Measurements from ENCODE around the gene PCDHGB7.
"Not testable (repeated sequence)": the region's sequence is repeated elsewhere in the genome, so short reads cannot be mapped to it uniquely, and the experiment has no call there.

The PCDHGB7 gene

DNA sequence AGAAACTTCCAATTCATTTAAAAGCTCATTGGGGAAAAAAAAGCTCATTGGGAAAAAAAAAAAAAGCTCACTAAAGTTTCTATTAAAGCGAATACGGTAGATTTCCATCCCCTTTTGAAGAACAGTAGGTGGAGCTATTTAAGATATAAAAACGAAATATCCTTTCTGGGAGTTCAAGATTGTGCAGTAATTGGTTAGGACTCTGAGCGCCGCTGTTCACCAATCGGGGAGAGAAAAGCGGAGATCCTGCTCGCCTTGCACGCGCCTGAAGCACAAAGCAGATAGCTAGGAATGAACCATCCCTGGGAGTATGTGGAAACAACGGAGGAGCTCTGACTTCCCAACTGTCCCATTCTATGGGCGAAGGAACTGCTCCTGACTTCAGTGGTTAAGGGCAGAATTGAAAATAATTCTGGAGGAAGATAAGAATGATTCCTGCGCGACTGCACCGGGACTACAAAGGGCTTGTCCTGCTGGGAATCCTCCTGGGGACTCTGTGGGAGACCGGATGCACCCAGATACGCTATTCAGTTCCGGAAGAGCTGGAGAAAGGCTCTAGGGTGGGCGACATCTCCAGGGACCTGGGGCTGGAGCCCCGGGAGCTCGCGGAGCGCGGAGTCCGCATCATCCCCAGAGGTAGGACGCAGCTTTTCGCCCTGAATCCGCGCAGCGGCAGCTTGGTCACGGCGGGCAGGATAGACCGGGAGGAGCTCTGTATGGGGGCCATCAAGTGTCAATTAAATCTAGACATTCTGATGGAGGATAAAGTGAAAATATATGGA, 13.0 kb downstream of the PCDHGB7 start, which contains the start of gene PCDHGA12:
Gene PCDHGA12 (plus strand): TSS at position 176 of the 782 bp plus-strand sequence. CDS start 253 bp downstream, at position 429.
- no peak for DNase-seq

DNA sequence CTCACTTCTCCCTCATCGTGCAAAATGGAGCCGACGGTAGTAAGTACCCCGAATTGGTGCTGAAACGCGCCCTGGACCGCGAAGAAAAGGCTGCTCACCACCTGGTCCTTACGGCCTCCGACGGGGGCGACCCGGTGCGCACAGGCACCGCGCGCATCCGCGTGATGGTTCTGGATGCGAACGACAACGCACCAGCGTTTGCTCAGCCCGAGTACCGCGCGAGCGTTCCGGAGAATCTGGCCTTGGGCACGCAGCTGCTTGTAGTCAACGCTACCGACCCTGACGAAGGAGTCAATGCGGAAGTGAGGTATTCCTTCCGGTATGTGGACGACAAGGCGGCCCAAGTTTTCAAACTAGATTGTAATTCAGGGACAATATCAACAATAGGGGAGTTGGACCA, 13.8 kb downstream of the PCDHGB7 start:
- DNase-seq = no peak

DNA sequence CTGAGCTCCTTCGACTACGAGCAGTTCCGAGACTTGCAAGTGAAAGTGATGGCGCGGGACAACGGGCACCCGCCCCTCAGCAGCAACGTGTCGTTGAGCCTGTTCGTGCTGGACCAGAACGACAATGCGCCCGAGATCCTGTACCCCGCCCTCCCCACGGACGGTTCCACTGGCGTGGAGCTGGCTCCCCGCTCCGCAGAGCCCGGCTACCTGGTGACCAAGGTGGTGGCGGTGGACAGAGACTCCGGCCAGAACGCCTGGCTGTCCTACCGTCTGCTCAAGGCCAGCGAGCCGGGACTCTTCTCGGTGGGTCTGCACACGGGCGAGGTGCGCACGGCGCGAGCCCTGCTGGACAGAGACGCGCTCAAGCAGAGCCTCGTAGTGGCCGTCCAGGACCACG, 14.8 kb downstream of the PCDHGB7 start:
- DNase-seq = not testable (repeated sequence)

DNA sequence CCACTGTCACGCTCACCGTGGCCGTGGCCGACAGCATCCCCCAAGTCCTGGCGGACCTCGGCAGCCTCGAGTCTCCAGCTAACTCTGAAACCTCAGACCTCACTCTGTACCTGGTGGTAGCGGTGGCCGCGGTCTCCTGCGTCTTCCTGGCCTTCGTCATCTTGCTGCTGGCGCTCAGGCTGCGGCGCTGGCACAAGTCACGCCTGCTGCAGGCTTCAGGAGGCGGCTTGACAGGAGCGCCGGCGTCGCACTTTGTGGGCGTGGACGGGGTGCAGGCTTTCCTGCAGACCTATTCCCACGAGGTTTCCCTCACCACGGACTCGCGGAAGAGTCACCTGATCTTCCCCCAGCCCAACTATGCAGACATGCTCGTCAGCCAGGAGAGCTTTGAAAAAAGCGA, 15.2 kb downstream of the PCDHGB7 start:
- not testable (repeated sequence) for DNase-seq

DNA sequence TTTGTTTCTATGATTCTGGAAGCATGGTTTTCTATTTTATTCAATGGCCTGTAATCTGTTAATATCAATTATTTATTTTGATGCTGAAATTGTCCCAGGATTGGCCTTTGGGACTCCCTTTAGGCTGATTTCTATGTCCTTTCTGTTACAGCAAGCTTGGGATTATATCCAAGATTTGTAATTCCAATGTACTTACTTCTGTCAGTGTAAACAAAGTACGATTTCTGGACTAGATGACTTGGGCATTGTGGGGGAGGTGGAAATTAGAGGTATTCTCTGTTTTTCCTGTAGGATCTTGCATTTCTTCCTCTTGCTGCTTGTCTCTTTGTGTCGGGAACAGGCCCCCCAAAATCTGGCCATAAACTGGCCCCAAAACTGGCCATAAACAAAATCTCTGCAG, 16.5 kb downstream of the PCDHGB7 start:
- no peak for DNase-seq

DNA sequence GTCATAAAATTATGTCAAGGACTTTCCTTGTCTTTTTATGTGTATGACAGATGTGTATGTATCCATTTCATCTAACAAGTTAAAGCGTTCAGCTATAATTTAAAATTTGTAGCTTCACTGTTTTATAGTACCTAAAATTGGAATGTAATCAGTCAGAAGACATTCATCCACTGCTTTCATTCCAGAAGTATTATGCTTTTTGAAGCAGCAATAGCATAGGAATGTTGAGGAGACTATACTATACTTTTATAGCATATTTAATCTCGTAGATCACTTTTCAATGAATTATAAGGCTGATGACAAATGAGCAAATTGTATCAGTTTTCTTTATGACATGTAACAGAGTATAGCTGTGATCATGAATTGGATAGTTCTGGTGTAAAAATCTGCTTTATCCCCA, 19.7 kb downstream of the PCDHGB7 start:
- no peak for DNase-seq

DNA sequence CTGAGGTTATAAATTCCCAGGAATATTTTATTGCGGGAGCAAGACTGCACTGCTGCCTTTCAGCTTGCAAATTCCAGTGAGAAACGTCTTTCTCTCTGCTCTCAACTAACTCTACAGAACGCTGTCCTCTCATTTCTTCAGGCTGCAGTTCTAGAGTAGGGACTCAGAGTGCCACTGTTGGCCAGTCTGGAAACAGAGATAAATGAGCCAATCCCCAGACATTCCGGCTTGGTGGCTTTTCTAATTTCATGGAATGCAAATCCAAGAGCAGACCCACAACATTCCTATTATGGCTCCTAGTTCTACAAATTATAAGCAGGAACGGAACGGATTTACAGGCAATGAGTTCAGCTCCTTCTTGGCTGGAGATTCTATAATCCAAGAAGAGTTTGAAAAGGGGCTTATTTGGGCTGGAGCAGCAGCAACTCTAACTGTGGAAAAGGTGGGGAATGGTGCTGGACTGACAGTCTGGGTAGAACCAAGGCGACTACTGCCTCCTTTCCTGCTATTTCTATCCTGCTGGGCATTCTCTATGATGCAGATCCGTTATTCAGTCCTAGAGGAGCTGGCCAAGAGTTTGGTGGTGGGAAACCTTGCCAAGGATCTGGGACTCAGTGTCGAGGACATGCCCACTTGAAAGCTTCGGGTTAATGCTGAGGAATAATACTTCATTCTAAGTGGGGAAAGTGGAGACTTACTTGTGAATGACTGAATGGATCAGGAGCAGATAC, 22.1 kb downstream of the PCDHGB7 start:
- DNase-seq = no peak

DNA sequence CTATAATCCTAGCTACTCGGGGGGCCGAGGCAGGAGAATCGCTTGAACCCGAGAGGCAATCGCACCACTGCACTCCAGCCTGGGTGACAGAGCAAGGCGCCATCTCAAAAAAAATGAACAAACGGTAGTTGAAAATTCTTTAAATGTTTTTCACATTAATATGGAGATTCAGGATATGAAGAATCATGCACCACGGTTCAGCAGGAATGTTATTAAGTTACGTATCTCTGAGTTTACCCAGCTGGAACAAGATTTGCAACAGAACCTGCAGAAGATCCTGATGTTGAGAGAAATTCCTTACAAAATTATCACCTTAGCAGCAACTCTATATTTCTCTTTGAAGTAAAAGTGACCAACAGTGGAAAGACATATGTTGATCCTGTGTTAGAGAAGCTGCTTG, 22.9 kb downstream of the PCDHGB7 start:
- no peak for DNase-seq

DNA sequence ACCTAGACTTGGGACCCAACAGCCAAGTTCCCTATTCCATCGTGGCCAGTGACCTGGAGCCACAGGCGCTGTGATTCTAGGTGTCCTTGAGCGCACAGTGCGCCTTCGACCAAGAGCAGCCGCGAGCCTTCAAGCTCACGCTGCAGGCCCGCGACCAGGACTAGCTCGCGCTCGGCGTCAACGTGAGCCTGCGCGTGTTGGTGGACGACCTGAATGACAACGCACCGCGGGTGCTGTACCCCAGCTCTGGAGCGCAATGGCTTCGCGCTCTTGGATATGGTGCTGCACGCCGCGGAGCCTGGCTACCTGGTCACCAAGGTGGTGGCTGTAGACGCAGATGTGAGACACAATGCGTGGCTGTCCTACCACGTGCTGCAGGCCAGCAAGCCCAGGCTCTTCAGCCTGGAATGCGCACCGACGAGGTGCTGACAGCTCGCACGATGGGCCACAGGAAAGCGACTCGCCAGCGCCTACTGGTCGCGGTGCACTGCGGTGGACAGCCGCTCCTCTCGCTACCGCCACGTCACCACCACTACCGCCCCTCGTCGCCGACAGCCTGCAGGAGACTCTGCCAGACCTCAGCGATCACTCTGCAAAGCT, 24.2 kb downstream of the PCDHGB7 start:
- no peak for DNase-seq

DNA sequence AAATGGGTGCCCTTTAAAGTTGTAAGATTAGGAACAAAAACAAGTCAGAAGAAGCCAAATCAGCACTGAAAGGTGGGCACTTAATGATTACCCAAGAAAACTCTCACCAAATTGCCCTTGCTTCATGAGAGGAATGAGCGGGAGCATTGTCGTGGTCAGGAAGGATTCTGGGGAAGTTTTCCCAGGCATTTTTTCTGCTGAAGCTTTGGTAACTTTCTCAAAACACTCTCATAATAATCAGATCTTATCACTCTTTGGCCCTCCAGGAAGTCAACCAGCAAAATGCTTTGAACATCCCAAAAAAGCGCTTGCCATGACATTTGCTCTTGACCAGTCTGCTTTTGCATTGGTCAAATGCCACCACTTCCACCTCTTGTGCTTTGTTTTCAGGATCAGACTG, 47.9 kb downstream of the PCDHGB7 start:
- DNase-seq = no peak

All from effector CD4-positive, alpha-beta T cell (primary cell).